ENCODE results near the gene TGFBR1.

The TGFBR1 gene

GRCh38 chr9:99121604-99122003, 16.7 kb downstream of the TGFBR1 start:
- H3K27ac ChIP-seq (ENCODE audit: low read length), result no peak overlapping the region
- TF ChIP-seq, protein P1, sequence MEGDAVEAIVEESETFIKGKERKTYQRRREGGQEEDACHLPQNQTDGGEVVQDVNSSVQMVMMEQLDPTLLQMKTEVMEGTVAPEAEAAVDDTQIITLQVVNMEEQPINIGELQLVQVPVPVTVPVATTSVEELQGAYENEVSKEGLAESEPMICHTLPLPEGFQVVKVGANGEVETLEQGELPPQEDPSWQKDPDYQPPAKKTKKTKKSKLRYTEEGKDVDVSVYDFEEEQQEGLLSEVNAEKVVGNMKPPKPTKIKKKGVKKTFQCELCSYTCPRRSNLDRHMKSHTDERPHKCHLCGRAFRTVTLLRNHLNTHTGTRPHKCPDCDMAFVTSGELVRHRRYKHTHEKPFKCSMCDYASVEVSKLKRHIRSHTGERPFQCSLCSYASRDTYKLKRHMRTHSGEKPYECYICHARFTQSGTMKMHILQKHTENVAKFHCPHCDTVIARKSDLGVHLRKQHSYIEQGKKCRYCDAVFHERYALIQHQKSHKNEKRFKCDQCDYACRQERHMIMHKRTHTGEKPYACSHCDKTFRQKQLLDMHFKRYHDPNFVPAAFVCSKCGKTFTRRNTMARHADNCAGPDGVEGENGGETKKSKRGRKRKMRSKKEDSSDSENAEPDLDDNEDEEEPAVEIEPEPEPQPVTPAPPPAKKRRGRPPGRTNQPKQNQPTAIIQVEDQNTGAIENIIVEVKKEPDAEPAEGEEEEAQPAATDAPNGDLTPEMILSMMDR (IDR thresholded peaks at IDR 0.05; ENCODE audit: borderline replicate concordance, extremely low read depth, low read length, poor library complexity, severe bottlenecking), result no peak
- TF ChIP-seq EZH2 (IDR thresholded peaks at IDR 0.05; ENCODE audit: borderline replicate concordance, low read depth, low read length, severe bottlenecking), result no peak
- ATAC-seq (ENCODE audit: insufficient read depth, low read depth), result no peak
- no peak overlapping the region for H3K4me3 ChIP-seq (ENCODE audit: low read depth in 1 of 2, low read length in 2 of 2)
- no peak overlapping the region for H3K9ac ChIP-seq (ENCODE audit: low read depth, low read length)
- H3K4me2 ChIP-seq (ENCODE audit: insufficient read depth, low read length), result no peak overlapping the region
- H3K9me3 ChIP-seq (ENCODE audit: insufficient read depth, low read length, severe bottlenecking), result no peaks in the 10 kb centered on the region
- peaks cover 21% of the 10 kb centered on the region for H3K4me1 ChIP-seq (ENCODE audit: insufficient read depth, low read length)
- no peak for DNase-seq
- H3K79me2 ChIP-seq (ENCODE audit: insufficient read depth, low read length), result peaks cover 63% of the 10 kb centered on the region
- H2AFZ ChIP-seq (ENCODE audit: low read depth, low read length), result no peak overlapping the region
- 0 out of 2 replicates have a peak, but pooled peaks cover 5% of the 10 kb centered on the region for H4K20me1 ChIP-seq (ENCODE audit: insufficient read depth, low read length)
- H3K27me3 ChIP-seq (ENCODE audit: insufficient read depth, low read length, poor library complexity), result no peaks in the 10 kb centered on the region
- H3K36me3 ChIP-seq (ENCODE audit: insufficient read depth, low read length), result no peaks in the 10 kb centered on the region

DNA sequence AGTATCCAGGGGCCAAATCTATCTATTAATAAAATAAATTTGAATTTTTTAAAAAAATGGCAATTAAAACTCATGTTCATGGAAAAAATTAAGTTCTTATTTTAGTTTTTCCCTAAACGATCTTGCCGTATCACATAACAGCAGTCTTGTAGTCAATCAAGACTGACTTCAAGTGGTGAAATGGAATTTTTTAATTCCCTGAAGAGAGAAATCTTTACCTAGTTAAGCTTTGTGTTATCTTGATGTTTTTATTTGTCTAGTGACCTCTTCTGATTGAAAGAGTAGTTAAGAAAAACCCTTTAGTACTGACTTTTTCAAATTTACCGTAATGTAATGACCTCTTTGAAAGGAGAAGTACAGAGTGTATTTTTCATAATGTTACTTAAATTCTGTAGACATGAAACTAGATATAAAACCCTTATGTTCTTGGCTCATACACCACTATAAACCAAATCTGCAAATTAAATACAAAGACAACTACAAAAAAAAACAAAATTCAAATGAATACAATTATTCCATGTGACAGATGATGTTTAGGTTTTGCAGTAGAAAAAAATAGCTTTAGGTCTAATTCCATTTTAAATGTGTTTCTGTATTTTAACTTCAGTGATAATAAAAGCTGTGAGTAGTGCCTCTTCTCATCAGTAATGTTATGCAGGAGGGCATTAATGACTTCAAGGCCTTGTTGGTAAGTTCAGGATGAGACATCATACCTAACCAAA, 19.8 kb downstream of the TGFBR1 start:
- Histone ChIP-seq H3K9ac (ENCODE audit: low read depth, low read length) (no peak overlapping the region), H3K4me1 (ENCODE audit: insufficient read depth, low read length) (peaks cover 2% of the 10 kb centered on the region), H3K4me2 (ENCODE audit: insufficient read depth, low read length) (no peak overlapping the region), H3K79me2 (ENCODE audit: insufficient read depth, low read length) (peaks cover 58% of the 10 kb centered on the region), H3K27ac (ENCODE audit: low read length) (no peak overlapping the region), H3K36me3 (ENCODE audit: insufficient read depth, low read length) (no peaks in the 10 kb centered on the region), H3K27me3 (ENCODE audit: insufficient read depth, low read length, poor library complexity) (no peaks in the 10 kb centered on the region), H3K9me3 (ENCODE audit: insufficient read depth, low read length, severe bottlenecking) (no peaks in the 10 kb centered on the region), H3K4me3 (ENCODE audit: low read depth in 1 of 2, low read length in 2 of 2) (no peak overlapping the region), H2AFZ (ENCODE audit: low read depth, low read length) (no peak overlapping the region), H4K20me1 (ENCODE audit: insufficient read depth, low read length) (peaks cover 5% of the 10 kb centered on the region)
- TF ChIP-seq, protein P1 (IDR thresholded peaks at IDR 0.05; ENCODE audit: borderline replicate concordance, extremely low read depth, low read length, poor library complexity, severe bottlenecking), result no peak
- no peak for TF ChIP-seq EZH2 (IDR thresholded peaks at IDR 0.05; ENCODE audit: borderline replicate concordance, low read depth, low read length, severe bottlenecking)
- ATAC-seq (ENCODE audit: insufficient read depth, low read depth), result no peak
- no peak for DNase-seq

GRCh38 chr9:99125446-99125845, 20.5 kb downstream of the TGFBR1 start:
- DNase-seq (no peak), ATAC-seq (ENCODE audit: insufficient read depth, low read depth) (no peak)
- TF ChIP-seq, protein P1 (IDR thresholded peaks at IDR 0.05; ENCODE audit: borderline replicate concordance, extremely low read depth, low read length, poor library complexity, severe bottlenecking), result no peak
- no peak for TF ChIP-seq EZH2 (IDR thresholded peaks at IDR 0.05; ENCODE audit: borderline replicate concordance, low read depth, low read length, severe bottlenecking)
- peaks cover 51% of the 10 kb centered on the region for H3K79me2 ChIP-seq (ENCODE audit: insufficient read depth, low read length)
- H3K27me3 ChIP-seq (ENCODE audit: insufficient read depth, low read length, poor library complexity), result no peaks in the 10 kb centered on the region
- no peak overlapping the region for H3K27ac ChIP-seq (ENCODE audit: low read length)
- no peak overlapping the region for H2AFZ ChIP-seq (ENCODE audit: low read depth, low read length)
- peaks cover 8% of the 10 kb centered on the region for H4K20me1 ChIP-seq (ENCODE audit: insufficient read depth, low read length)
- H3K4me3 ChIP-seq (ENCODE audit: low read depth in 1 of 2, low read length in 2 of 2), result no peak overlapping the region
- H3K9me3 ChIP-seq (ENCODE audit: insufficient read depth, low read length, severe bottlenecking), result no peaks in the 10 kb centered on the region
- H3K4me2 ChIP-seq (ENCODE audit: insufficient read depth, low read length), result no peak overlapping the region
- no peaks in the 10 kb centered on the region for H3K4me1 ChIP-seq (ENCODE audit: insufficient read depth, low read length)
- H3K36me3 ChIP-seq (ENCODE audit: insufficient read depth, low read length), result no peaks in the 10 kb centered on the region
- H3K9ac ChIP-seq (ENCODE audit: low read depth, low read length), result no peak overlapping the region
